Suppressor macrophage treated with lipopolysaccharide for 4 hours (primary cell): Measurements from ENCODE around the gene FAM167B.
A peak's percentile ranks its signal among the peaks of the same experiment; 100 is the strongest.
"Not testable (repeated sequence)": the region's sequence is repeated elsewhere in the genome, so short reads cannot be mapped to it uniquely, and the experiment has no call there.

Experiments used
- DNase-seq: peaks from one replicate; pipeline ENCODE4 v3.0.0-alpha.2; 2020

Gene FAM167B

GRCh38 chr1:32265846-32266245, 18.8 kb downstream of the FAM167B start:
- DNase-seq: no peak

GRCh38 chr1:32266921-32267591, 20.0 kb downstream of the FAM167B start:
- DNase-seq: no peak

DNA sequence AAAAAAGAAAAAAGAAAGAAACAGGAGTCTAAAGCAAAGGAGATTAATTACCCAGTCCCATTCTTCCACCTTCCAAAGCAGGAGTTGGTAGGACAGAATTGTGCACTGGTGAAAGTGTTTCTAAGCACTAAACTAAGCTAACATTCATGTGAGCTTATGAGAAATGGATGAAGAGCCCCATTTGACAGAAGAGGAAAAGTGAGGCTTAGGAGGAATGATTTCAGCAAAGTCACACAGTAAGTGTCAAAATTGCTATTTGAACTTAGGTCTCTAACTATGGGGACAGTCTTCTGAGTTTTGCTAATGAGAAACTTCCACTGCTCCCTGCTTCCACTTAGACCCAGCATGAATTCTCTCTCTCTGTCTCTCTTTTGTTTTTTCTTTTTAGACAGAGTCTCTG, 22.7 kb downstream of the FAM167B start:
- DNase-seq: no peak

GRCh38 chr1:32272557-32273390, 25.8 kb downstream of the FAM167B start:
- no peak for DNase-seq

DNA sequence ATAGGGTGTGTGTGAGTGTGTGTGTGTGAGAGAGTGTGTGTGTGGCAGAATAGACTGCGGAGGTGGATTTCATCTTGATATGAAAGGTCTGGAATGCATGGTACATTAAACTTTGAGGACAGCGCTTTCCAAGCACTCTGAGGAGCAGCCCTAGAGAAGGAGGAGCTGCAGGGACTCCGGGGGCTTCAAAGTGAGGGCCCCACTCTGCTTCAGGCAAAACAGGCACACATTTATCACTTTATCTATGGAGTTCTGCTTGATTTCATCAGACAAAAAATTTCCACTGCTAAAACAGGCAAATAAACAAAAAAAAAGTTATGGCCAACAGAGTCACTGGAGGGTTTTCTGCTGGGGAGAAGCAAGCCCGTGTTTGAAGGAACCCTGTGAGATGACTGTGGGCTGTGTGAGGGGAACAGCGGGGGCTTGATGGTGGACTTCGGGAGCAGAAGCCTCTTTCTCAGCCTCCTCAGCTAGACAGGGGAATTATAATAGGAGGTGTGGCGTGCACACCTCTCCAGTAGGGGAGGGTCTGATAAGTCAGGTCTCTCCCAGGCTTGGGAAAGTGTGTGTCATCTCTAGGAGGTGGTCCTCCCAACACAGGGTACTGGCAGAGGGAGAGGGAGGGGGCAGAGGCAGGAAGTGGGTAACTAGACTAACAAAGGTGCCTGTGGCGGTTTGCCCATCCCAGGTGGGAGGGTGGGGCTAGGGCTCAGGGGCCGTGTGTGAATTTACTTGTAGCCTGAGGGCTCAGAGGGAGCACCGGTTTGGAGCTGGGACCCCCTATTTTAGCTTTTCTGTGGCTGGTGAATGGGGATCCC, 26.6 kb downstream of the FAM167B start:
- DNase-seq: no peak

- DNase-seq: no peak
Observed at GRCh38 chr1:32274646-32275340, 27.8 kb downstream of the FAM167B start.

DNA sequence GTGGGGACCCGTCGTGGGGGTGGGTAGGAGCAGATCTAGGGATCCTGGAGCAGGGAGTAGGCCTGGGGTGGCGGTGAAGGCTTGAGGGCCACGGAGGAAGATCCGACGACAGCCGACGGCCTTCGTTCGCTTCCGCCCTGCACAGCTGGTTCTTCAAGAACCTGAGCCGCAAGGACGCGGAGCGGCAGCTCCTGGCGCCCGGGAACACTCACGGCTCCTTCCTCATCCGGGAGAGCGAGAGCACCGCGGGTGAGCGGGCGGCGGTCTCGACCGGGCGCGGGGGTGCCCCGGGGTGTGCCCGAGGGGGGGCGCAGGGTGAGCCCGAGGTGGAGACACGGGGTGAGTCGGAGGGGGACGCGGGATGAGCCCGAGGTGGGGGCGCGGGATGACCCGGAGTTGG, 28.4 kb downstream of the FAM167B start:
- DNase-seq: peak; percentile 15

DNA sequence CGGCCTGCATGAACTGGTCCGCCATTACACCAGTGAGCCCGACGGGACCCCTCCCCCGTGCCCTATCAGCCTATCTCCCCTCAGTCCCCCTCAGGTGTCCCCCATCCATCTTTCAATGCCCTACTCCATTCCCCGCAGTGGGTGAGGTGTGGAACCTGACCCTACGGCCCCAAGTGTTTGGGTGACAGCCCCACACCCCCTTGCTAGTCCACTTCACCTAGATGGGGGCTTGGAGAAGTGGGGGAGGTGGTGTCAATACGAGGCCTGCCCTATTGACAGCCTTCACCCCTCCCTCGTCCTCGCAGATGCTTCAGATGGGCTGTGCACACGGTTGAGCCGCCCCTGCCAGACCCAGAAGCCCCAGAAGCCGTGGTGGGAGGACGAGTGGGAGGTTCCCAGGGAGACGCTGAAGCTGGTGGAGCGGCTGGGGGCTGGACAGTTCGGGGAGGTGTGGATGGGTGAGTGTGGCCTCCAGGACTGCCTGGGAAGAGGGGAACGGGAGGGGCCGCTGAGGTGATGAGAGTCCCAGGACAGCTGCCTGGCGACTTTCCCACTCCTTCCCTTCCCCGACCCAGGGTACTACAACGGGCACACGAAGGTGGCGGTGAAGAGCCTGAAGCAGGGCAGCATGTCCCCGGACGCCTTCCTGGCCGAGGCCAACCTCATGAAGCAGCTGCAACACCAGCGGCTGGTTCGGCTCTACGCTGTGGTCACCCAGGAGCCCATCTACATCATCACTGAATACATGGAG, 29.2 kb downstream of the FAM167B start:
- no peak for DNase-seq

DNA sequence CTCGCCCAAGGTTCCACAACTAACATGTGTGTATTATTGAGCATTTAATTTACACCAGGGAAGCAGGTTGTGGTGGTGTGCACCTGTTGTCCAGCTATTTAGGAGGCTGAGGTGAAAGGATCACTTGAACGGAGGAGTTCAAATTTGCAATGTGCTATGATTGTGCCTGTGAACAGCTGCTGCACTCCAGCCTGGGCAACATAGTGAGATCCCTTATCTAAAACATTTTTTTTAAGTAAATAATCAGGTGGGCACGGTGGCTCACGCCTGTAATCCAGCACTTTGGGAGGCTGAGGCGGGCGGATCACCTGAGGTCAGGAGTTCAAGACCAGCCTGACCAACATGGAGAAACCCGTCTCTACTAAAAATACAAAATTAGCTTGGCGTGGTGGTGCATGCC, 37.8 kb downstream of the FAM167B start:
- DNase-seq: not testable (repeated sequence)

DNA sequence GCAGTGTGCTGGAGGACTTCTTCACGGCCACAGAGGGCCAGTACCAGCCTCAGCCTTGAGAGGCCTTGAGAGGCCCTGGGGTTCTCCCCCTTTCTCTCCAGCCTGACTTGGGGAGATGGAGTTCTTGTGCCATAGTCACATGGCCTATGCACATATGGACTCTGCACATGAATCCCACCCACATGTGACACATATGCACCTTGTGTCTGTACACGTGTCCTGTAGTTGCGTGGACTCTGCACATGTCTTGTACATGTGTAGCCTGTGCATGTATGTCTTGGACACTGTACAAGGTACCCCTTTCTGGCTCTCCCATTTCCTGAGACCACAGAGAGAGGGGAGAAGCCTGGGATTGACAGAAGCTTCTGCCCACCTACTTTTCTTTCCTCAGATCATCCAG, 38.6 kb downstream of the FAM167B start:
- no peak for DNase-seq

- no peak for DNase-seq
Observed at GRCh38 chr1:32286763-32287162, 39.7 kb downstream of the FAM167B start.

- no peak for DNase-seq
Observed at GRCh38 chr1:32289256-32289655, 42.2 kb downstream of the FAM167B start.

GRCh38 chr1:32291145-32291707, 44.2 kb downstream of the FAM167B start:
- peak; percentile 41 for DNase-seq

DNA sequence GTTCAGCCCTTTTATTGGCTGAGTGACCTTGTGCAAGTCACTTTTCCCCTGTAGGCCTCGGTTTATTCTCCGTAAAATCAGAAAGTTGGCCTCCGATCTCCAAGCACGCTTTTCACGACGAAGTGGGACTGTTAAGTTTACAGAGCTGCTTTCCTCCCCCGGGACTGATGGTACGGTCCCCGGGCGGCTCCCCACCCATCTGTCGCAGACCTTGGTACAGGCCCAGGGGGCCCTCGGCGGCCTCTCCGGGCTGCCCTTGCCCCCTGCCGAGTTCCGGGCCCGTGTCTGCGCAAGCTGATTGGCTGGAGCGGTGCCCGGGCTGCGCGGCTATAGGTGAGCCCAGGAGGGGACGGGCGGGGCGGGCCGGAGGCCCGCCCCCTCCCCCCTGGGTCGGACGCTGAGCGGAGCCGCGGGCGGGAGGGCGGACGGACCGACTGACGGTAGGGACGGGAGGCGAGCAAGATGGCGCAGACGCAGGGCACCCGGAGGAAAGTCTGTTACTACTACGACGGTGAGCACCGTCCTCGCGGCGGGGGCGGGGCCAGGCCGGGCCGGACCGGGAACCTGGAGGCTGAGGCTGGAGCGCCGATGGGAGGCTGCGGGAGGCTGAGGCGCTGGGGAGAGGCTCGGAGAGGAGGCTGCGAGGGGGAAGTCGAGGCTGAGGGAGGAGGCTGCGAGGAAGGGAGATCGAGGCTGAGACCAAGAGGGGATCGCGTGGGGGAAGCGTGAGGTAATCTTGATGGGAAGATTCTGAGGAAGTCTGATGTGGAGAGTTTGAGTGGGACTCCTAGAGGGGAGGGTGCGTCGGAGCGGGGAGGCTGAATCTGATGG, 44.9 kb downstream of the FAM167B start, which contains the start of gene HDAC1:
Gene HDAC1, plus strand, starts transcription at position 376 of the 831 bp plus-strand sequence. Its CDS starts 87 bp downstream, at position 463.
- DNase-seq: peak; percentile 98

GRCh38 chr1:32298211-32298610, 51.2 kb downstream of the FAM167B start:
- DNase-seq: not testable (repeated sequence)
